ENCODE data around the gene VPS72.

VPS72 gene

DNA sequence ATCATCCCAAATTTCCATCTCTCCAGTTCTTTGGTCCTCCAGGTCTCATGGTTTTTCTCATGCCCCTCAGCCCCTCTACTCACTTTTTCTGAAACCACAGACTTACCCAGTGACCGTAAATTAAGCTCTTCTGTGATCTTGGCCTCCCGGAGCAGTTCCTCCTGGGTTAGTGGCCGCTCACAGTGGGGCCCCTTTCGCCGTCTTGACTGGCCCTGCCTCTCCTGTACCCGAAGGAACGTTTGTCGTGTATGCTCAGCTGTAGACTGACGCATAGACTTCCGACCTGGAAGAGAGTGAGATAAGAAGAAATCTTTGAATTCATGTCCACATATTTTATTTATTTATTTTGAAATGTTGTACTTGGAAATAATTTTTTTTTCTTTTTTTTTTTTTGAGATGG lies 5.8 kb downstream of the VPS72 start:
- DNase-seq, result no peak

DNA sequence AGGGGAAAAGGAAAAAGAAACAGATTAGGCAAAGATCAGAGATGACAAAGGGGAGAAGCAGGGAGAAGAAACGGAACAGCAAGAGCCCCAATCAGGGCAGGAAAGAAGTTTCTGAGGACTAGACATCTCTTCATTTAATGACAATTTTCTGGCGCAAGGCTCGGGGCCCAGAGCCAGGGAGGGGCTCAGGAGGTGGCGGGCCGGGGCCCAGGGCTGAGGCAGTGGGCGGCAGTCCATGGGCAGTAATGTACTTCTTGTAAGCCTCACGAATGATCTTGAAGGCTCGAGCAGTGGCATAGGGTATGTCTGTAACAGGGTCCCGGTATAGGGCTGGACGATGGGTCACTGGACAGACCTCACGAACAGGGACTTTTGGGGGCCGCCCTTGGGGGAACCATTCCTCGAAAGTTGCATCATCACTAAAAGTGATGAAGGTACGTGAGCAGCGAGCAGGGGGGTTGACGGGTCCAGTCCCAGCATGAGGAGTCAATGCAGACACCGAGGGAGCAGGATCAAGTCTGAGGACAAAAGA lies 13.4 kb downstream of the VPS72 start:
- no peak for DNase-seq

DNA sequence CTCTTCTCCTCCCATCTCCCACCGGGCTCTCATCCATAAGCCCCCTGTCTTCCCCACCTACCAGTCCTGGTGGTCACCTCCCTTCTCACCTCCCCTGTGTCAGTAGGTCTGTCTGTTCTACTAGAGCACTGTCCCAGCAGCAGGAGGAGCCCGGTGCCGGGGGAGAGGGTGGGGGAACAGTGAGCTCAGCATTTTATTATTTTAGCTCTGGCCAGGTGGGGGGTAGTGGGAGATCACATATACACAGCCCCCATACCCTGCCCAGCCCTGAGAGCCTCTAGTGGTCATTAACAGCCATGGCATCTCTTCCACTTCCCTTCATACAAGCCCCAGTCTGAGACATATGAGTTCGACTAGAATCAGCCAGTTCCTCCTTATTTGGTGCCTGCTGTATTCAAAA lies 14.1 kb downstream of the VPS72 start, which contains the start of gene TMOD4:
TMOD4 (minus strand) TSS at position 119 of the 400 bp plus-strand sequence. CDS start 1,106 bp downstream, outside the sequence.
- DNase-seq, result no peak

DNA sequence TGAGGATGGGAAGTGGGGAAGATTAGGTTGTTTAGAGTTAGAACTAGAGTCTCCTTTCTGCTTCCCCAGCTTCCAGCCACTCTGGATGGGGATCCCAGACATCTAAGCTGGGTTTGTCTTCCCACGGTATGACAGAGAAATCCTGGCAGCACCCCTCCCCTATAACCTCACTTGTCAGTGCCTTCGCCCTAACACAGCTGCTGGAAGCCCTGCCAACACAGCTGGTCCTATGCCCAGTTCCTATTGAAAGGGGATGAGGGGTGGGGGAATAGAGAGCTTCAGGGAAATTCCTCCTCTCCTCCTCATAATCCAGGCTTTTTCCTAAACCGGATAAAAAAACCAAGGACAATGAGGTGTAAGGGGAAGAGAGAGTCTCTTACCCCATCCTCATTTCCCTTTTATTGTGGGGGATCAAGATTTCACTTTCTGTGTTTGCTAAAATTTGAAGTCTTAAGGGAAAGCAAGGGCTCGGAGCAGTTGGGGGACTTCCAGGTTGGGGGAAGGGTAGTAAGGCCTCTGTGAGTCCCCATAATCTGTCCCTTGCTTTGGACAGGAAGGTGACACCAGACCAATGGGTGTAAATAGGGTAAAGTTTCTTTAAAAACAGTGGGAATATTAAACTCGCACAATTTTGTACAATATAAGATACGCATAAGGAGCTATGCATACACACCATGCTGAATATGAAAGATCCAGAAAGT lies 14.8 kb downstream of the VPS72 start:
- DNase-seq, result no peak

DNA sequence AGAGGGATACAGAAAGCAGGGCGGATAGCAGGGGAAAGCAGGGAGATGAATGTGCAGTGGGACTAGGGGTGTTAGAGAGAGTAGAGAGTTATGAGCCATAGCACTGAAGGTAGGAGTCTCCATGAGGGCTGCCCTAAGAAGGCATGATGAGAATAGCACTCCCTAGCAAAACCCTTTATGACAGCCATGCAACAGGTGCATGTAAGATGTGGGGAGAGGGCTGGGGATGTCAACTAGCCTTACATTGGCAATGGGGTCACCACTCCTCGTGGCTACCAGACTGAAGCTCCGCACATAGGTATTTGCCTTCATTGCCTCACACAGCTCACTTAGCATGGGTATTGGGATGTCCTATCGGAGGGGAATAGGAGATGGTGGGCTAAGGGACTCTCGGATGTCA lies 18.8 kb downstream of the VPS72 start:
- no peak for DNase-seq

DNA sequence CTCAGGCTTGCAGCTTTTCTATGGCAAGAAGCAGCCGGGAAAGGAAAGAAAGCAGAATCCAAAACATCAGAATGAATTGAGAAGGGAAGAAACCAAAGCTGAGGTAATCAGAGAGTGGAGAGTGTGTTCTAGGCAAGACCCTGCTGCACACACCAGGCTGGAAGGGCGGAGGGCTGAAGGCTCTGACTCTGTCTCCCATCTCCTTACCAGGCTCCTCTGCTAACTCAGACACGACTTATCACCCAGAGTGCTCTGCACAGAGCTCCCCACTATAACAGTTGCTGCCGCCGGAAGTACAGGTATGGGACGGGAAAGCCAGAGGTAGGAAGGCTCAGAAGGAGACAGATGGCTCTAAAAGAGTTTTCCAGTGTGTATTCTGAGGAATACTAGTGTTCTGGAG lies 22.9 kb downstream of the VPS72 start:
- DNase-seq, result no peak

DNA sequence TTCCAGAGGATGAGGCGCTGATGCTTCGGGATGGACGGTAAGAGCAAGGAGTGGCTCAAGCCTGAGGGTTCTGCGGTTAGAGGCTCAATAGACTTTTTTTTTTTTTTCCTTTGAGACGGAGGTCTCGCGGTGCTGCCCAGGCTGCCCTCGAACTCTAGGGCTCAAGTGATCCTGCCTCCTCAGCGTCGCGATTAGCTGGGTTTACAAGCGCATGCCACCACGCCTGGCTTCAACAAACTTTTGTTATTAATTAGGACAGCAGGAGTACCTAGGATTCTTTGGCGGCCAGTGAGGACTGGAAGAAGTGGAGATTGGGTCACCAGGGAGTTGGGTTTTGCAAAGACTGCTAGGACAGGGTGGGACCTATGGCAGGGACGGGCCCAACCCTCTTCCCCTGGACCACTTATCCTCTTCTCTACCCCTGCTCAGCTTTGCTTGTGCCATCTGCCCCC lies 23.5 kb downstream of the VPS72 start:
- DNase-seq, result no peak

DNA sequence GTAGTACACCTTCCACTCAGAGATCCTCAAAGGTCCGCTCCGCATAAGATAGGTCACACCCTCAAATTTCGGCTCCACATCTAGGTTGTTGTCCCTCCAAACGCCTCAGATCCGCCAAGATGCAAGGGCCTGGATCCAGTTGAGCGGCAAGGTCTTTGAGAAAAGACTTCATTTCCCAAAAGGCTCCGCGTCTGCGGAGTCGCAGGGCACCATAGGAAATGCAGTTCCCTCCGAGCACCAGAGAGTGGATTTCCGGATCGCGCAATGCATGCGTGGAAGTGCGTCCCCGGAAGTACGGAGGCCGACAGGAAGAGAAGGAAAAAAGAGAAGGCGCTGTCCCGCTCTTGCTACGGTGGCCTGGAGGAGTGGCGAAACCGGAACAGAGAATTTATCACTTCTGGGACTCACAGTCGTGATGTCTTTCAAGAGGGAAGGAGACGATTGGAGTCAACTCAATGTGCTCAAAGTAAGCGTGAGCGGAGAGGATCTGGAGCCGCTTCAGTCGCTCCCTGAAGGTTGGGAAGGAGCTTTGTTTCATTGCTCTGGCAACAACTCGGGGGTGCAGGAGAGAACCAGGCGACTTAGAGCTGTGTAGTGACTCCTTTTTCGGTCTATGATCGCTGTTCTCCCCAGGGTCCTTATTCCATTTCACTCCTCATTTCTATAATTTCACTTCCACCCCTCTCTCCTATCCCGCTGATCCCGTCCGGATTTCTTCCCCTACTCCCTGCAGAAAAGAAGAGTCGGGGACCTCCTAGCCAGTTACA lies 24.1 kb downstream of the VPS72 start, which contains the start of the genes LYSMD1 and SCNM1:
LYSMD1 (minus strand) TSS at position 165 of the 767 bp plus-strand sequence. CDS start 644 bp downstream, outside the sequence.
SCNM1 (plus strand) TSS at position 407 of the 767 bp plus-strand sequence; CDS start at position 416, 9 bp downstream.
- DNase-seq, result peak; percentile 53 to 89

DNA sequence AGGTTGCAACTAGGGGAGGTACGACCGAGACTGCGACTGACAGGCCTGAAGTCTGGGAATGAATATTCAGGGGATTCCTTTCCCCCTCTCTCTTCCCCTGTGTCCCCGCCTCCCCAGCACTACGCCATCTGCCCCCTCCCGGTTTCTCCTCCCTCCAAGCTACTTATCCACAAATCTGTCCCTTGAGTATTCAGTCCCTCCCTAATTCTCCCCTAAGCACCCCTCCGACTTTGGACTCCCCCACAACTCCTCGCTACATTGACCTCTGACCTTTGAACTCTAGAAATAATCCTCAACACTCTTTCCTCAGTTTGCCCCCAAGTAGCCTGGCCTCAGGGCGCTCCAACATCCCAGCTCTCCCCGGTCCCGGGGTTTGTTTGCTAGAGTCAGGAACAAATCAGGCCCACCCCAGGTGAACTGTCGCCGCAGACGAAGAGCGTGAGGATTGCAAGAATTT lies 24.7 kb downstream of the VPS72 start:
- no peak for DNase-seq

DNA sequence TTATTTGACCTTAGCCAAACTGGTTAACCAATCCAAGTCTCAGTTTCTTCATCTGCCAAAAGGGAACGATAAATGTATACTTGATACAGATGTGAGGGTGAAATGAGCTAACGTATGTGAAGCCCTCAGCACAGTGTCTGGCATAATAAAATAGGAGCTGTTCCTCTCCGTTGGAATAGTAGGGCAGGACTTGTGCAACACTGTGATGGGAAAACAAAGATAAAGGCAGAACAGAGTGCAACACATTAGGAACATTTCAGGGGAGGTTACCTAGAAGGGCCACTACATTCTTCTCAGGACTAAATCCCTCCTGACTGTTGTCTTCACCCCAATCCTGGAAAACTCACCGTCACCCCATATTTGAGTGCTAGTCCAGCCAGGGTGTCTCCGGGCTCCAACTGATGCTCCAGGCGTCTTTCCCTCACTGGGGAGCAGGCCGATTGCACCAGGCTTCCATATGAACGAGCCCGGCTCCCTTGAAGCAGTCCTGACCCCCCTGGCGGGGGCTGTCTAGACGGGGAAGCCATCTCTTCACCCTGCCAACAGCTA lies 25.2 kb downstream of the VPS72 start:
- DNase-seq, result no peak

DNA sequence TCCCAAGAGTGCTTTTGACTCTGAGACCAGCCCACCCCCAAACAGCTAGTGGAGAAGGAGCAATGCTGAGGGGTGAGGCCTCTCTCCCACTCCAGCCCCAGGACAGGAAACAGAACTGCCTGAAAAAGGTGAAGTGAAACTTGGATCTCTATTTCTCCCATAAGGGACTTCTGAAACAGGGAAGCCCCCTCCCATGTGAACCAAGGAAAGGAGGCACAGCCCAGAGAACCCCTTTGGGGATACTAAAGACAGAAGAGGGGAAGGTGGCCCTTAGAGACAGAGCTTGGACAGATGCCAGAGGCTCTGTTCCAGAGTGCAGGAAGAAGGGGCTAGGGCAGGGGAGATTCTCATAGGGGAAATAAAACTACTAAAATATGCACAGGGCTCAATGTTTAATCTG lies 30.6 kb downstream of the VPS72 start:
- no peak for DNase-seq

DNA sequence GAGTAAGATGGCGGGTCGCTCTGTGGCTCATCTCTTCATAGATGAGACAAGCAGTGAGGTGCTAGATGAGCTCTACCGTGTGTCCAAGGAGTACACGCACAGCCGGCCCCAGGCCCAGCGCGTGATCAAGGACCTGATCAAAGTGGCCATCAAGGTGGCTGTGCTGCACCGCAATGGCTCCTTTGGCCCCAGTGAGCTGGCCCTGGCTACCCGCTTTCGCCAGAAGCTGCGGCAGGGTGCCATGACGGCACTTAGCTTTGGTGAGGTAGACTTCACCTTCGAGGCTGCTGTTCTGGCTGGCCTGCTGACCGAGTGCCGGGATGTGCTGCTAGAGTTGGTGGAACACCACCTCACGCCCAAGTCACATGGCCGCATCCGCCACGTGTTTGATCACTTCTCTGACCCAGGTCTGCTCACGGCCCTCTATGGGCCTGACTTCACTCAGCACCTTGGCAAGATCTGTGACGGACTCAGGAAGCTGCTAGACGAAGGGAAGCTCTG lies 31.2 kb downstream of the VPS72 start:
- no peak for DNase-seq

DNA sequence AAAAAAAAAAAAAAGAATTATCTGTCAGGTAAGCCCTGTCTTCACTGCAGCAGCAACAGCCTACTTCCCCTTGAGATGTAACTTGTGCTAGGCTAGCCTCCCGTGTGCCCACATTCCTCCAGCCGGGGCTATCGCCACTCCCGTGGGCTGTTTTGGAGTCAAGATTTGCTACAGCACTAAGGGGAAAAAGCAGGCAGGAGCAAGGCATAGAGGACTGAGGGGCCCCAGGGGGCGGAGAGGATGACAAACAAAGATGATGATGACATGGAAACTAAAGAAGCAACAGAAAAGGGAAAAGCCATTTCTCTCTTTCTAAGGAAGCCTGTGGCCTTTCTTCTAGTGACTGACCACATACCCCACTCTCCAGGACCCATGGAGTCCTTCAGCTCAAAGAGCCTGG lies 31.7 kb downstream of the VPS72 start:
- no peak for DNase-seq

DNA sequence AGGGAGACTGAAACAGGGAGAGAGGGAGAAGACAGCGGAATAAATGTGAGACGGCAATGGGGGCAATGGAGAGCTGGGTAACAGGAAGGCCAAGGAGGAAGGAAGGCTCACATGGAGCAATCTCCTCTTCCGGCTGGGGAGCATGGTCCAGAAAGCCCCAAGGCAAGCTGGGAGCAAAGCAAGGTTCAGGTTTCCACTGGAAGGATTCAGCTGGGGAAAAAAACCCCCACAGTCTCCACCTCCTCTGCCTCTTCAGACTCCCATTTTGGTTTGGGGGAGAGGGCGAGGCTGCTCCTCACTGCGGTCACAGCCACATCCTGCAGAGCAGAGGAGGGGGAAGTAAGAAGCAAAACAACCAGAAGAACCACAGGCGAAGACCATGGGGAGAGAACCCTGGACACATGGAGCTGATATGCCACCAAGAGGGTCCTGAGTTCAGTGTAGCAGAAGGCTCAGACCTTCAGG lies 32.9 kb downstream of the VPS72 start:
- no peak for DNase-seq

DNA sequence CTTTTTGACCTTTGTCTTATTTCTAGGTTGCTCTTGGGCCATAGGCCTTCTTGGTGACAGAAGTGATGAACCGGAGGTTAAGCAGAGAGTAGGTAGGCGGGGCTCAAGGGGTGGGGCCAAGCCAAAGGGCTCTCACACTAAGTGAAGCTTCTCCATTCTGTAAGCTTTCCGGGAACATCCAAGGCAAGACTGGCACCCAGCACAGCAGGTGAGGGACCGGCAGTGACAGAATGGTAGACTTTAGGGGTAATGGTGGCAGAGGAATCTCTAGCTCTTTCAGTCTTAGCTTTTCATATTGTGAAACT lies 33.5 kb downstream of the VPS72 start, which contains the start of gene TNFAIP8L2:
TNFAIP8L2 (plus strand) TSS at position 135 of the 305 bp plus-strand sequence. CDS start 2,049 bp downstream, outside the sequence.
- DNase-seq, result no peak

DNA sequence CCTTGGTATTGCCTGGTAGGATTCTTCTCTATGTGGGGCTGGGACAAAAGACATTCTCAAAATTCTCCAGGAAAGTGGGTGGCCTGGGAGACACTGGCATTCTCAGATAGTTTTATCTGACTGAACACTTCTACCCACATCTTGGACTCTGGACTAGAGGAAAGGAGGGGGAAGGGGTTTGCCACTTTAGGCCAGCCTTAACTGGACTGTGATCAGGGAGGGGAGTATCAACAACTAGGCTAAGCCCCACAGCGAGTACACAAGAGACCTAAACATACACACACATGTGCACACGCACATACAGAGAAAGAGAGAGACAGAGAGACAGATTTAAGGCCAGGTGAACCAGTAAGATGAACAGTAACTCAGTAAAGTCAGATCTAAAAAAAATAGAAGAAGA lies 42.3 kb downstream of the VPS72 start:
- no peak for DNase-seq

DNA sequence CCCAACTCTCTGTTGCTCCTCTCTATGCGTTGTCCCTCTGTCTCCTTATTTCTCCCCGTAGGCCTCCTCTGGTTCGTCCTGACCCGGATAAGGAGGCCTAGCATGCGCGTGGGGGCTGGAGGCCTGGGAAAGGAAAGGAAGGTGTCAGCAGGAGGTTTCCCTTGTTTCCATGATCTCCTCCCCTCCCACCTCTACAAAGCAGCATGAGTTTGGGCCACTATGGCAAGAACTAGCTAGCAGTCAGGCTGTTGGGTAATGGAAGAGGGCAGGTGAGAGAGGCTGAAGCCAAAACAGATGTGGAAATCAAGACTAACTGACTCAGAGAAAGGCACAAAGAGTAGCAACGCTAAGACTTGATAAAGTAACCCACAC lies 42.9 kb downstream of the VPS72 start:
- DNase-seq, result no peak

DNA sequence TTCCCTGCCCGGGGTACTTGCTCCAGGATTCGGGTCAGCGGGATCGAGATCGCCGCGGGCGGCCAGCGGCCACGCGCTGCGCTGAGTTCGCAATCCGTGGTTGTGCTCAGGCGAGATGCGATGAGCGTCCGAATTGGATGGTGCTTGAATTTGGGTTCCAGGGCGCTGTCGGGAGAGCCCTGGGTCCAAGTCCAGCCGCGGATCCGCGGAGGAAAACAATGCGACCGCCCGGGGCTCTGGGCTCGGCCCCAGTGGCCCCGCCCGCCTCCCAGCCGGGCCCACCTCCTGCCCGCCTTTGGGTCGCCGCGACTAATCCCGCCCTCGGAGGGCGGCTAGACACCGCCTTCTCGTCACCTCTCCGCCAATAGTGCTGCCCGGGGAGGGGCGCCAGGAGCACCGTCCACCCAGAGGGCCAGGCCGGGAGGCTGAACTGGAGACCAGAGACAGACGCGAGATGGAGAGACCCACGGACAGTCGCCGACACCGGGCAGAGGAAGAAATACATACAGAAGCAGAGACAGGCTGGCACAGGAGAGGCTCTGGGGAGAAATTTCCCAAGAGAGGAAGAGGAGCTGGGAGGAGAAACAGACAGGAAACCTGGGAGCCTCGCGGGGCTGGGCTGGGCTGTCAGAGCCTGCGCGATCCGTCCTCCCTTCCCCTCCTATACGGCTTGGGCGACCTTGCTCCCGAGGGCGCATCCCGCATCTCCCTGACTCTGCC lies 43.4 kb downstream of the VPS72 start, which contains the start of gene SEMA6C:
SEMA6C (minus strand) TSS at position 220 of the 720 bp plus-strand sequence. CDS start 4,010 bp downstream, outside the sequence.
- peak; percentile 89 to 92 for DNase-seq

DNA sequence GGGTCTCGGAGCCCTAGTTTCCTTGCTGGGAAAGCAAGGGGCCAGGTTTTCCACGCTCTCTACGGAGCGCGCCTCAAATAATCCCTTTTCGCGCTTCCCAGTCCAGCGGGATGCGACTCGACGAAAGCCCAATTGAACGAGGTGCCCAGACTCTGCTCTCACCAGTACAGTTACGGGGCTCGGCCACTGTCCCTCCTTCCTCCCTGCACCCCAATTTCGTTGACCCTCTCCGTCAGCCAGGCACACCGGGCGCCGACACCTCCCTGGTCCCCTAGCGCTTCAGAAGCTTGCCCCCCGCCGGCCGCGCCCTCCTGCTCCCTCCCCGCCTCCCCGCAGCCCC lies 44.0 kb downstream of the VPS72 start:
- no peak for DNase-seq

DNA sequence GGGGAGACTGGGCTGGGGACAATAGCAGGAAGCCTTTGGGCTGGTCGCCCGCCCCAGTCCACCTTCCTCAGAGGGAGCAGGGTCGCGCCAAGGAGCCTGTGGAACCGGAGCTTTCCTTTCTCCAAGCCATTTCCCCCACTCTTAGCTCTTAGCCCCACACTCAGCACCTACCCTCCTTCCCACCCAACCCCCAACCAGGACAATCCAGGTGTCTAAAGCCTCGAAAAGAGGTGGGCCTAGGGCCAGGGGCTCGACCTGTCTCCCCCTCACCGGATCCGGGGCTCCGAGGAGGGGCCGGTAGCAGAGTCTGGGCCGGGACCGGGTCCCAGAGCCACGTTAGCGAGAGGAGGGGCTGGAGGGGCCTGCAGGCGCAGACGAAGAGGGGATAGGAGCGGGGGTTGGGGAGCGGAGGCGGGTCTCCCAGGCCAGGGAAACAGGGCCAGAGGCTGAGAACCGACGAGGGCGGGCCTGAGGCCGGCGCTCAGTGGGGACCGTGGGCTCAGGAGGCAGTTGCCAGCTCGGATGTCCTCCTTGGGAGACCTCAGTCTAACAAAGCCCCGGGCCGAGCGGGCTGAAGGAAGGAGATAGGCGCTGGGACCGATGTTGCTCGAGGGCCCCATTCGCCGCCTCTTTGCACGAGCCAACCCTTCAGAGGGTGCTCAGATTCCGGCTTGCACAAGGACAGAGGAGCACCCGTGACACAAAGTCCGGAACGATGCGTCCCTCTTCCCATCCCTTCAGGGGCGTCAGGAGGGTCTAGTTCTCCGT lies 44.5 kb downstream of the VPS72 start:
- DNase-seq, result no peak

DNA sequence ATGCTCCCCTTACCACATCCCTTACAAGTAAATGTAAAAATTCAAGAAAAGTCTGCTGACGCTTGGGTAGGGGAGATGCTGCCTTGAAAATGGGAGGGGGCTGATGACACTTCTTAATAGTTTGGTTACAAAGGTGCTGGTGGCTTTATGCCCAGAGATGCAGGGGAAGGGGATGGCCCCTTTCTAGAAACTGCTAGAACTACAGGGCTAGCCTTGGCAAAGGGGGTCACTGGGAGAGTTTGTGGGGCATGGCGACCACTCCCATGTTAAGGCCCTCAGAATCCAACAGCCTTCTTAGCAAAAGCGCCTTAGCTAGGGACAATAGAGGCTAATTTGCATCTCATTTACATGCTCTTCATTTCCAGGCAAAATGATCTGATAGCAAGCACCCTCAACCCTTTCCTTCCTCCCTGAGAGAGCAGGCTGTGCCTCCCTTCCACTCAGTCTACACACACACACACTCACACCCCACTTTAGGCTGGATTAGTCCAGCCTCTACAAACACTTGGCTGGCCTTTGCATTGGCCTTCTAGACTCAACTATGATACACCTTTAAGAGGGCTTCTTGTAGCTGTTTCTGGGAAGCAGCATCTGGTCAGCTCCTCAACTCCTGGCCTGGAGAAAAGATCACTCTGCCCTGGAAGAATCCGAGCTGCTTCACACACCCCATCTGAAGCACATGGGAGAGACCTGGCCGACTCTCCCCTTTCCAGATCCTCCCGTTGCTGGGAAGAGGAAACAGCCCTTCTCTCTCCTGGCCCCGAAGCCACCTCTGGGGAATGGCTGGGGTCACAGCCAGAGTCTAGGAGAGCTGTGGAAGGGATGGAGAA lies 45.3 kb downstream of the VPS72 start:
- no peak for DNase-seq
